Endothelial cell (in vitro differentiated cells): Measurements from ENCODE around the gene SLC6A19. TPM values are rescaled to one million over a fixed set of nuclear protein-coding genes. Genes with fewer than 3 reads are reported as not detected.

ENCODE experiments used
- DNase-seq: peaks from one replicate; pipeline ENCODE4 v3.0.0; 2021; ENCODE audit warnings: low spot score
- H3K27ac Mint-ChIP-seq: one replicate; pipeline ENCODE4 v1.8.0; 2021; ENCODE audit warnings: mixed read lengths, inconsistent platforms; ENCODE audit not compliant: unreplicated experiment
- H3K27me3 Mint-ChIP-seq: one replicate; pipeline ENCODE4 v1.8.0; 2021; ENCODE audit warnings: mild to moderate bottlenecking, moderate library complexity, mixed read lengths, inconsistent platforms; ENCODE audit not compliant: unreplicated experiment
- H3K36me3 Mint-ChIP-seq: one replicate; pipeline ENCODE4 v1.8.0; 2021; ENCODE audit warnings: mild to moderate bottlenecking, low read depth, mixed read lengths, inconsistent platforms; ENCODE audit not compliant: unreplicated experiment
- H3K4me1 Mint-ChIP-seq: one replicate; pipeline ENCODE4 v1.8.0; 2021; ENCODE audit warnings: mild to moderate bottlenecking, mixed read lengths, inconsistent platforms; ENCODE audit not compliant: unreplicated experiment
- H3K4me3 Mint-ChIP-seq: one replicate; pipeline ENCODE4 v1.8.0; 2021; ENCODE audit warnings: mild to moderate bottlenecking, mixed read lengths, inconsistent platforms; ENCODE audit not compliant: unreplicated experiment
- H3K9me3 Mint-ChIP-seq: one replicate; pipeline ENCODE4 v1.8.0; 2021; ENCODE audit warnings: mixed read lengths, inconsistent platforms; ENCODE audit not compliant: unreplicated experiment
- CTCF ChIP-seq: fragments of 200-600 bp; sonication (generic); IDR thresholded peaks from one replicate; pipeline ENCODE4 v1.5.0; 2021; ENCODE audit warnings: antibody characterized with exemption; ENCODE audit not compliant: unreplicated experiment
- total RNA-seq: library from RNA; stranded (reverse); fragmentation: NEBNext Ultra II Directional; extraction: Animal tissue kit (Norgen Biotek cat#: 25700); gene quantifications from one replicate; pipeline ENCODE4 v1.2.1, GENCODE V29; 2021; ENCODE audit not compliant: unreplicated experiment

Gene SLC6A19
- total RNA-seq, 1 donor from 2014 or later, result not detected

DNA sequence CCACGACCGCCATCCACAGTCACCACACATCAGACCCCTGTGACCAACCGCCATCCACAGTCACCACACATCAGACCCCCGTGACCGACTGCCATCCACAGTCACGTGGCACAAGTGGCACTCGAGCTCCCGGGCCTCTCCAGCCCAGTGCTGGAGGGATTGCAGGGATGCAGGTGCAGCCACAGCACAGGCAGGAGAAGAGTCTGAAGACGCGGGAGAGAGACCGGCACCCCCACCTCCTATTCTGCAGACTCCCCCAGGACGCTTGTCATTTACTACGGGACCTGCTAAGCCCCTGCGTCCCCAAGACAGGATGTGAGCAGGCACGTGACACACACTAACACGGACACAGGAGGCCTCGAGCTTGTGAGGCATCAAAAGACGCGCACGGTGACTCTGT is 72.3 kb downstream of the SLC6A19 start:
- H3K27ac Mint-ChIP-seq, result no peak overlapping the region
- peaks cover 12% of the 10 kb centered on the region for H3K27me3 Mint-ChIP-seq
- no peaks in the 10 kb centered on the region for H3K9me3 Mint-ChIP-seq
- no peak for TF ChIP-seq CTCF
- no peak for DNase-seq
- no peak overlapping the region for H3K4me3 Mint-ChIP-seq
- peaks cover 2% of the 10 kb centered on the region for H3K4me1 Mint-ChIP-seq
- H3K36me3 Mint-ChIP-seq, result no peaks in the 10 kb centered on the region

GRCh38 chr5:1274471-1274870 is 73.1 kb downstream of the SLC6A19 start:
- no peak overlapping the region for H3K4me3 Mint-ChIP-seq

More at GRCh38 chr5:1274471-1274870, 73.1 kb downstream of the SLC6A19 start:
- H3K9me3 Mint-ChIP-seq, result no peaks in the 10 kb centered on the region
- H3K27ac Mint-ChIP-seq, result no peak overlapping the region
- peaks cover 12% of the 10 kb centered on the region for H3K27me3 Mint-ChIP-seq
- H3K4me1 Mint-ChIP-seq, result peaks cover 2% of the 10 kb centered on the region
- DNase-seq, result no peak
- TF ChIP-seq CTCF, result no peak
- H3K36me3 Mint-ChIP-seq, result no peaks in the 10 kb centered on the region

Other genes starting within 250 kb of the SLC6A19 start
- gene NKD2, start 192.8 kb upstream of the SLC6A19 start, total RNA-seq, result 1.8 TPM
- 24.5 TPM for gene SLC12A7, start 89.5 kb upstream of the SLC6A19 start, total RNA-seq
- gene SLC6A18, start 23.8 kb downstream of the SLC6A19 start, total RNA-seq, result not detected
- gene TERT, start 93.5 kb downstream of the SLC6A19 start, total RNA-seq, result 0.28 TPM
- 86.6 TPM for gene CLPTM1L, start 143.5 kb downstream of the SLC6A19 start, total RNA-seq
- 0.10 TPM for gene SLC6A3, start 243.8 kb downstream of the SLC6A19 start, total RNA-seq